Neural cell (in vitro differentiated cells): ENCODE results near the gene SEPHS1. TPM values are rescaled to one million over a fixed set of nuclear protein-coding genes. Genes with fewer than 3 reads are reported as not detected.

ENCODE experiments used
- H2AFZ ChIP-seq: fragments of 200-600, 300-800 bp; sonication (generic), shearing (Covaris generic); 2 replicates; pipeline ENCODE4 v1.6.0; 2014; ENCODE audit warnings: low read depth, mild to moderate bottlenecking, antibody characterized with exemption, low read length, moderate library complexity
- H3F3A ChIP-seq: fragments of 200-600 bp; shearing (Covaris generic); 2 replicates; pipeline ENCODE4 v1.6.1; 2016; ENCODE audit warnings: mild to moderate bottlenecking, moderate library complexity, mixed read lengths, antibody characterized with exemption, low read length; ENCODE audit not compliant: insufficient read depth, poor library complexity, severe bottlenecking
- H3K27ac ChIP-seq: fragments of 200-600, 300-800 bp; sonication (generic), shearing (Covaris generic); 2 replicates; pipeline ENCODE4 v1.5.1; 2014; ENCODE audit warnings: mild to moderate bottlenecking, low read length, moderate library complexity
- H3K27me3 ChIP-seq: fragments of 300-800, 200-600 bp; sonication (generic), shearing (Covaris generic); 2 replicates; pipeline ENCODE4 v1.6.0; 2014; ENCODE audit warnings: mild to moderate bottlenecking, low read depth, low read length, moderate library complexity; ENCODE audit not compliant: insufficient read depth
- H3K36me3 ChIP-seq: fragments of 300-800, 200-600 bp; sonication (generic), shearing (Covaris generic); 2 replicates; pipeline ENCODE4 v1.5.1; 2014; ENCODE audit warnings: mild to moderate bottlenecking, antibody characterized with exemption, low read length, moderate library complexity; ENCODE audit not compliant: insufficient read depth
- H3K4me2 ChIP-seq: fragments of 300-800, 200-600 bp; sonication (generic), shearing (Covaris generic); 2 replicates; pipeline ENCODE4 v1.6.0; 2014; ENCODE audit warnings: mild to moderate bottlenecking, low read length
- H3K4me3 ChIP-seq: fragments of 300-800, 200-600 bp; sonication (generic), shearing (Covaris generic); 2 replicates; pipeline ENCODE4 v1.5.1; 2014; ENCODE audit warnings: mild to moderate bottlenecking, low read length, moderate library complexity
- H3K79me2 ChIP-seq: fragments of 200-600 bp; shearing (Covaris generic); replicated peaks from 2 replicates; pipeline ENCODE4 v1.6.0; 2014; ENCODE audit warnings: mild to moderate bottlenecking, low read length, moderate library complexity; ENCODE audit not compliant: insufficient read depth
- H3K9ac ChIP-seq: fragments of 300-800, 200-600 bp; sonication (generic), shearing (Covaris generic); 2 replicates; pipeline ENCODE4 v1.6.1; 2016; ENCODE audit warnings: mild to moderate bottlenecking, low read length, mixed read lengths
- H3K9me2 ChIP-seq: fragments of 200-600 bp; shearing (Covaris generic); 2 replicates; pipeline ENCODE4 v1.6.1; 2016; ENCODE audit warnings: mild to moderate bottlenecking, low read length, mixed read lengths; ENCODE audit not compliant: insufficient read depth
- H3K9me3 ChIP-seq: fragments of 200-600, 300-800 bp; sonication (generic), shearing (Covaris generic); 2 replicates; pipeline ENCODE4 v1.6.1; 2016; ENCODE audit warnings: mild to moderate bottlenecking, mixed run types, low read length, moderate library complexity, mixed read lengths
- H4K20me1 ChIP-seq: fragments of 200-600 bp; shearing (Covaris generic); 2 replicates; pipeline ENCODE4 v1.6.1; 2016; ENCODE audit warnings: mild to moderate bottlenecking, mixed run types; ENCODE audit not compliant: insufficient read depth
- CTCF ChIP-seq: fragments of 450-650 bp; IDR thresholded peaks from 2 replicates; pipeline ENCODE4 v1.5.1; 2014; ENCODE audit warnings: antibody characterized with exemption, mild to moderate bottlenecking, moderate library complexity; ENCODE audit not compliant: poor library complexity, severe bottlenecking
- EP300 ChIP-seq: fragments of 450-650 bp; conservative IDR thresholded peaks from 2 replicates; pipeline ENCODE4 v1.6.1; 2014; ENCODE audit warnings: antibody characterized with exemption, mild to moderate bottlenecking, moderate library complexity; ENCODE audit not compliant: poor library complexity, severe bottlenecking
- EZH2 ChIP-seq: fragments of 200-600, 300-800 bp; shearing (Covaris generic), sonication (generic); IDR thresholded peaks from 2 replicates; pipeline ENCODE4 v1.6.1; 2014; ENCODE audit warnings: antibody characterized with exemption, low read length, borderline replicate concordance, mild to moderate bottlenecking; ENCODE audit not compliant: insufficient read depth, poor library complexity, severe bottlenecking
- MXI1 ChIP-seq: fragments of 450-650 bp; conservative IDR thresholded peaks from 2 replicates; pipeline ENCODE4 v1.6.1; 2014; ENCODE audit warnings: antibody characterized with exemption, mild to moderate bottlenecking; ENCODE audit not compliant: poor library complexity, severe bottlenecking
- POLR2AphosphoS5 ChIP-seq: IDR thresholded peaks from 2 replicates; pipeline ENCODE4 v1.6.1; 2012
- RAD21 ChIP-seq: fragments of 450-650 bp; conservative IDR thresholded peaks from 2 replicates; pipeline ENCODE4 v1.6.1; 2014; ENCODE audit warnings: antibody characterized with exemption, mild to moderate bottlenecking, moderate library complexity
- SMC3 ChIP-seq: fragments of 450-650 bp; conservative IDR thresholded peaks from 2 replicates; pipeline ENCODE4 v1.6.1; 2014; ENCODE audit warnings: antibody characterized with exemption, mild to moderate bottlenecking, moderate library complexity; ENCODE audit not compliant: poor library complexity
- TAF1 ChIP-seq: IDR thresholded peaks from 2 replicates; pipeline ENCODE4 v1.6.1; 2012; ENCODE audit warnings: low read depth
- polyA plus RNA-seq: library from polyadenylated mRNA; depleted of rRNA; stranded (reverse); fragments of >200 nt; gene quantifications from 2 replicates; pipeline ENCODE4 v1.2.3, GENCODE V29; 2014
- TF ChIP-seq, protein P1 (sequence below): IDR thresholded peaks from 2 replicates; pipeline ENCODE4 v1.6.1; 2012; ENCODE audit warnings: borderline replicate concordance

The SEPHS1 gene
- polyA plus RNA-seq, 1 donor from 2014 or later: 61.0 TPM

GRCh38 chr10:13268310-13268709 is 79.8 kb downstream of the SEPHS1 start:
- Histone ChIP-seq H4K20me1 (no peaks in the 10 kb centered on the region), H3K4me2 (no peak overlapping the region)
- no peak for TF ChIP-seq EP300
- no peak for TF ChIP-seq SMC3
- TF ChIP-seq CTCF: no peak
- TF ChIP-seq MXI1: no peak
- no peak for TF ChIP-seq POLR2AphosphoS5
- TF ChIP-seq TAF1: no peak
- TF ChIP-seq, protein P1, sequence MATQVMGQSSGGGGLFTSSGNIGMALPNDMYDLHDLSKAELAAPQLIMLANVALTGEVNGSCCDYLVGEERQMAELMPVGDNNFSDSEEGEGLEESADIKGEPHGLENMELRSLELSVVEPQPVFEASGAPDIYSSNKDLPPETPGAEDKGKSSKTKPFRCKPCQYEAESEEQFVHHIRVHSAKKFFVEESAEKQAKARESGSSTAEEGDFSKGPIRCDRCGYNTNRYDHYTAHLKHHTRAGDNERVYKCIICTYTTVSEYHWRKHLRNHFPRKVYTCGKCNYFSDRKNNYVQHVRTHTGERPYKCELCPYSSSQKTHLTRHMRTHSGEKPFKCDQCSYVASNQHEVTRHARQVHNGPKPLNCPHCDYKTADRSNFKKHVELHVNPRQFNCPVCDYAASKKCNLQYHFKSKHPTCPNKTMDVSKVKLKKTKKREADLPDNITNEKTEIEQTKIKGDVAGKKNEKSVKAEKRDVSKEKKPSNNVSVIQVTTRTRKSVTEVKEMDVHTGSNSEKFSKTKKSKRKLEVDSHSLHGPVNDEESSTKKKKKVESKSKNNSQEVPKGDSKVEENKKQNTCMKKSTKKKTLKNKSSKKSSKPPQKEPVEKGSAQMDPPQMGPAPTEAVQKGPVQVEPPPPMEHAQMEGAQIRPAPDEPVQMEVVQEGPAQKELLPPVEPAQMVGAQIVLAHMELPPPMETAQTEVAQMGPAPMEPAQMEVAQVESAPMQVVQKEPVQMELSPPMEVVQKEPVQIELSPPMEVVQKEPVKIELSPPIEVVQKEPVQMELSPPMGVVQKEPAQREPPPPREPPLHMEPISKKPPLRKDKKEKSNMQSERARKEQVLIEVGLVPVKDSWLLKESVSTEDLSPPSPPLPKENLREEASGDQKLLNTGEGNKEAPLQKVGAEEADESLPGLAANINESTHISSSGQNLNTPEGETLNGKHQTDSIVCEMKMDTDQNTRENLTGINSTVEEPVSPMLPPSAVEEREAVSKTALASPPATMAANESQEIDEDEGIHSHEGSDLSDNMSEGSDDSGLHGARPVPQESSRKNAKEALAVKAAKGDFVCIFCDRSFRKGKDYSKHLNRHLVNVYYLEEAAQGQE: no peak
- TF ChIP-seq RAD21: no peak
- TF ChIP-seq EZH2: no peak

More at GRCh38 chr10:13268310-13268709, 79.8 kb downstream of the SEPHS1 start:
- H3K27ac ChIP-seq: no peak overlapping the region
- H2AFZ ChIP-seq: no peak overlapping the region
- H3K9ac ChIP-seq: no peak overlapping the region
- no peaks in the 10 kb centered on the region for H3K9me3 ChIP-seq
- no peaks in the 10 kb centered on the region for H3K36me3 ChIP-seq
- no peak overlapping the region for H3K4me3 ChIP-seq
- no peaks in the 10 kb centered on the region for H3K27me3 ChIP-seq
- H3K79me2 ChIP-seq: no peaks in the 10 kb centered on the region
- H3F3A ChIP-seq: no peaks in the 10 kb centered on the region
- H3K9me2 ChIP-seq: no peaks in the 10 kb centered on the region

Other genes starting within 250 kb of the SEPHS1 start
- gene OPTN, start 248.1 kb downstream of the SEPHS1 start, polyA plus RNA-seq: 31.0 and 38.2 TPM in 2 replicates
- 0.63 and 0.70 TPM in 2 replicates for gene MCM10, start 186.7 kb downstream of the SEPHS1 start, polyA plus RNA-seq
- not detected in 2 replicates for gene UCMA, start 113.9 kb downstream of the SEPHS1 start, polyA plus RNA-seq
- gene PHYH, start 48.2 kb downstream of the SEPHS1 start, polyA plus RNA-seq: 7.7 and 9.1 TPM in 2 replicates
- gene BEND7, start 180.7 kb upstream of the SEPHS1 start, polyA plus RNA-seq: 4.5 and 5.1 TPM in 2 replicates
- gene PRPF18, start 238.7 kb upstream of the SEPHS1 start, polyA plus RNA-seq: 43.9 and 56.7 TPM in 2 replicates